Hepatocyte (in vitro differentiated cells): ENCODE data around the gene IDH1.

Experiments
- EZH2 ChIP-seq: fragments of 200-600 bp; sonication (generic); IDR thresholded peaks from 2 replicates; pipeline ENCODE4 v1.6.1; 2016; ENCODE audit warnings: antibody characterized with exemption, mild to moderate bottlenecking, borderline replicate concordance
- TF ChIP-seq, protein P1 (sequence below): fragments of 200-600 bp; sonication (generic); IDR thresholded peaks from 2 replicates; pipeline ENCODE4 v1.5.1; 2016; ENCODE audit warnings: antibody characterized with exemption, mild to moderate bottlenecking; ENCODE audit not compliant: poor library complexity

DNA sequence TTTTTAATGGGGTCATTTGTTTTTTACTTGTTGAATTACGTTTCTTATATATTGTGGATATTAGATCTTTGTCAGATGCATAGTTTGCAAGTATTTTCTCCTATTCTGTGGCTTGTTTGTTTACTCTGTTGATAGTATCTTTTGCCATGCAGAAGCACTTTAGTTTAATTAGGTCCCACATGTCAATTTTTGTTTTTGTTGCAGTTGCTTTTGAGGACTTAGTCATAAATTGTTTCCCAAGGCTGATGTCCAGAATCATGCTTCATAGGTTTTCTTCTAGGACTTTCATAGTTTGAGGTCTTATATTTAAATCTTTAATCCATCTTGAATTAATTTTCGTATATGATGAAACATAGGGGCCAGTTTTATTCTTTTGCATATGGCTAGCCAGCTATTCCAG is 24.4 kb upstream of the IDH1 start:
- no peak for TF ChIP-seq EZH2
- TF ChIP-seq, protein P1, sequence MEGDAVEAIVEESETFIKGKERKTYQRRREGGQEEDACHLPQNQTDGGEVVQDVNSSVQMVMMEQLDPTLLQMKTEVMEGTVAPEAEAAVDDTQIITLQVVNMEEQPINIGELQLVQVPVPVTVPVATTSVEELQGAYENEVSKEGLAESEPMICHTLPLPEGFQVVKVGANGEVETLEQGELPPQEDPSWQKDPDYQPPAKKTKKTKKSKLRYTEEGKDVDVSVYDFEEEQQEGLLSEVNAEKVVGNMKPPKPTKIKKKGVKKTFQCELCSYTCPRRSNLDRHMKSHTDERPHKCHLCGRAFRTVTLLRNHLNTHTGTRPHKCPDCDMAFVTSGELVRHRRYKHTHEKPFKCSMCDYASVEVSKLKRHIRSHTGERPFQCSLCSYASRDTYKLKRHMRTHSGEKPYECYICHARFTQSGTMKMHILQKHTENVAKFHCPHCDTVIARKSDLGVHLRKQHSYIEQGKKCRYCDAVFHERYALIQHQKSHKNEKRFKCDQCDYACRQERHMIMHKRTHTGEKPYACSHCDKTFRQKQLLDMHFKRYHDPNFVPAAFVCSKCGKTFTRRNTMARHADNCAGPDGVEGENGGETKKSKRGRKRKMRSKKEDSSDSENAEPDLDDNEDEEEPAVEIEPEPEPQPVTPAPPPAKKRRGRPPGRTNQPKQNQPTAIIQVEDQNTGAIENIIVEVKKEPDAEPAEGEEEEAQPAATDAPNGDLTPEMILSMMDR = no peak
